ENCODE results near the gene FAM53B.

The FAM53B gene

DNA sequence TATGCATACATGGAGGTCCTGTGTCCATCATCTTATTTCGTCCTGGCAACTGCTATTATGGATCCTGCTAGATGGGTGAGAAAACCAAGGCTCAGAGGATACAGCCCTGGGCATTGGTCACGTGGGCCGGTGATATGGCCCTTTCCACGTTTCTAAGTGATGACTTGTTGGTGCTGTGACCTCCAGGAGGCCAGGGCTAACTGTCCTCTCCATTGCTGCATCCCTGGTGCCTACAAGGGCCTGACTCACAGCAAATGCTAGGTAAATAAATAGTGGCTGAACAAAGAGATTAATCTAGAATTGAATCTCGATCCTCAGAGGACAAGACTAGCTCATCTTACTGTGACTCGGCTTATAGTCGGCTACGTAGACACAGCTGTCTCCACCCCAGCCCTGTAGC, 78.6 kb downstream of the FAM53B start:
- DNase-seq: no peak
- Histone ChIP-seq H3K9me3 (ENCODE audit: control insufficient read depth, low read length) (no peaks in the 10 kb centered on the region), H3K27me3 (replicated peaks; ENCODE audit: control insufficient read depth, insufficient read depth, low read length, poor library complexity, severe bottlenecking) (no peaks in the 10 kb centered on the region), H3K4me1 (ENCODE audit: control insufficient read depth, insufficient read depth, low read length, poor library complexity, severe bottlenecking) (peaks cover 41% of the 10 kb centered on the region), H3K27ac (ENCODE audit: insufficient read depth, low read length, poor library complexity, severe bottlenecking) (no peak overlapping the region), H3K4me3 (ENCODE audit: insufficient read depth, low read depth, low read length, poor library complexity, severe bottlenecking) (no peak overlapping the region), H3K36me3 (ENCODE audit: control insufficient read depth, insufficient read depth, low read length) (peaks cover 16% of the 10 kb centered on the region)

DNA sequence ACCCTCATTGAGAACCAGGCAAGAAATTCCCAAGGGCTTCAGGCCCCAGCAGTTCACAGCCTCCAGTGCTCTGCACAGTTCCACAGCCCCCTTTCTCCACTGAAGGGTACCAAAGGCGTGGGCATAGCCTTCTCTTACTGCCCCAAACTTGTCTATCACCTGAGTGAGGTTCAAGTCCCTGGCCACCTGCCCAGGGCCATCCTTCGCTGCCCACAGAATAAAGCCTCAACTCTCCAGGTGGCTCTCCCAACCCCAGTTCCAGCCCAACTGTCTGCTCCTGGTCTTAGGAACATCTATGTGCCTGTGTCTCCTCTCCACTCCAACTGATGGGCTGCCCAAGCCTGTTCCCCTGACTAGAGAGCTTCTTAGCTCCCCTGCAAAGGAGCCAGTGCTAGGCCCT, 79.1 kb downstream of the FAM53B start:
- Histone ChIP-seq H3K4me1 (ENCODE audit: control insufficient read depth, insufficient read depth, low read length, poor library complexity, severe bottlenecking) (peaks cover 41% of the 10 kb centered on the region), H3K27ac (ENCODE audit: insufficient read depth, low read length, poor library complexity, severe bottlenecking) (no peak overlapping the region), H3K27me3 (replicated peaks; ENCODE audit: control insufficient read depth, insufficient read depth, low read length, poor library complexity, severe bottlenecking) (no peaks in the 10 kb centered on the region), H3K4me3 (ENCODE audit: insufficient read depth, low read depth, low read length, poor library complexity, severe bottlenecking) (no peak overlapping the region), H3K36me3 (ENCODE audit: control insufficient read depth, insufficient read depth, low read length) (peaks cover 16% of the 10 kb centered on the region), H3K9me3 (ENCODE audit: control insufficient read depth, low read length) (no peaks in the 10 kb centered on the region)
- no peak for DNase-seq

DNA sequence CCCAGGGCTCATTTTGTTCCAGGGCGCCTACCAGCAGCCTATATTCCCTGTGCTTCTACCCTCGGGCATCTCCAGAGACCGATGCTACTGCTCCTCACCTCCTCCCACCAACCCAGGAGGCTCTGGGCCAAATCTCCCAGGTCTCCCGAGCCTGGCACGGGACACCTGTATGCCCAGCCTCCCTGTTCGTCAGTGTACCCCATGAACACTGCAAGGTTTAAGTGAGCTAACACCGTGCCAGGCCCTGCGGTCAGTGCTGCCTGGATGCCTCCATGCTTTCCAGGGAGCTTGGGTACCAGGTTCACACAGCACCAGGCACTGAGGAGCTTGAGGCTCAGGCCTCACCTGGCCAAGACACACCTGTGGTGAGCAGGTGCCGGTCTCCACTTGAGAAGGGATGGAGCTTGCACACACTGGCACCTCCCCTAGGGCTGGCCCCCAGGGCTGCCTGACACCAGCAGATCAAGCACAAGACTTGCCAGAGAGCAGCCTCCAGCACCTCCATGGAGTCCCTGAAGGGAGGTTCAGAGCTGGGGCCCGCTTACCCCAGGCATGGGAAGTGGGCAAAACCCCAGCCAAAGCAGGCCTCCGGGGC, 80.3 kb downstream of the FAM53B start:
- DNase-seq: no peak
- peaks cover 45% of the 10 kb centered on the region for H3K4me1 ChIP-seq (ENCODE audit: control insufficient read depth, insufficient read depth, low read length, poor library complexity, severe bottlenecking)

DNA sequence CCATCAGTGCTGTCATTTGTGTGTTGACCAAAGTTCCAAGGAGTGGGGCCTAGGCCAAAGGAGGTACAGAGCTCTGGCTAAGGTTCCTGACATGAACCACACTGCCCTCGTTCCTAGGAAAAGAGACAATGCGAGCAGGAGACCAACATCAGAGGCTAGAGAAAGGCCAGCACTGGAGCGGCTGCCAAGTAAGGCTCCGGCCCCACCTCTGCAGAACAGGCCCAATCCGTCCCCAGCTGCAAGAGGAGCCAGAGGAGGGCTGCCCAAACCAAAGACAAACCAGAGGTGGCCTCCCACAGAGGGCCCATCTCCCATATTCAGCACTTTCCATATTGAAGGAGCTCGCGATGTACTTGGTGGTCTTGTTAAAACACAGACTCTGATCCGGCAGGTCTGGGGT, 81.0 kb downstream of the FAM53B start:
- Histone ChIP-seq H3K4me1 (ENCODE audit: control insufficient read depth, insufficient read depth, low read length, poor library complexity, severe bottlenecking) (peaks cover 51% of the 10 kb centered on the region), H3K9me3 (ENCODE audit: control insufficient read depth, low read length) (no peaks in the 10 kb centered on the region), H3K4me3 (ENCODE audit: insufficient read depth, low read depth, low read length, poor library complexity, severe bottlenecking) (no peak overlapping the region), H3K36me3 (ENCODE audit: control insufficient read depth, insufficient read depth, low read length) (peaks cover 10% of the 10 kb centered on the region), H3K27ac (ENCODE audit: insufficient read depth, low read length, poor library complexity, severe bottlenecking) (no peak overlapping the region), H3K27me3 (replicated peaks; ENCODE audit: control insufficient read depth, insufficient read depth, low read length, poor library complexity, severe bottlenecking) (no peaks in the 10 kb centered on the region)
- no peak for DNase-seq

More for the DNA sequence above, 80.3 kb downstream of the FAM53B start:
- no peak overlapping the region for H3K4me3 ChIP-seq (ENCODE audit: insufficient read depth, low read depth, low read length, poor library complexity, severe bottlenecking)
- H3K9me3 ChIP-seq (ENCODE audit: control insufficient read depth, low read length): no peaks in the 10 kb centered on the region
- H3K27me3 ChIP-seq (replicated peaks; ENCODE audit: control insufficient read depth, insufficient read depth, low read length, poor library complexity, severe bottlenecking): no peaks in the 10 kb centered on the region
- no peak overlapping the region for H3K27ac ChIP-seq (ENCODE audit: insufficient read depth, low read length, poor library complexity, severe bottlenecking)
- H3K36me3 ChIP-seq (ENCODE audit: control insufficient read depth, insufficient read depth, low read length): peaks cover 13% of the 10 kb centered on the region

DNA sequence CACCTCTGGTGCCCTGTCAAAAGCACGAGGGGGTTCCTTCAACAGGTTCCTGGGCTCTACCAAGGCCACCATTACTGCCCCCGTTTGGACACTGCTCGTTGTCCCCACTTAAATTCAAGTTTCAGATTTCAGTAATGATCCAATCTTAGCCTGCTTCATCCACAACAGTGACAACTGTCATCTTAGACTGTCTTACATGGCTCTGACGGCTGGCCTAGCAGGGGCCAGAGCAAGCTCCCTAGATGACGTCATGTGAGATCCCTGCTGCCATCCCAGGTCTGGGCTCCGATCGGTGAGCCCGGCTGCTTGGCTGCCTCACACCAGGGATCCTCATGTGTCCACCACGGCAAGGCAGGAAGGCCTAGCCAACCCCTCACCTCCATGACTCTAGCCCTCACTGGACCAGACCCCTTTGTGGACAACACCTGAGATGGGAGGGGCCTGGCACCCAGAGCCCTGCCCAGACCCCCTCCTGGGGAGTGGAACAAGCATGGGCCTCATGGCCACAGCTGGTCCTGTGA, 82.5 kb downstream of the FAM53B start:
- Histone ChIP-seq H3K4me3 (ENCODE audit: insufficient read depth, low read depth, low read length, poor library complexity, severe bottlenecking) (no peak overlapping the region), H3K27ac (ENCODE audit: insufficient read depth, low read length, poor library complexity, severe bottlenecking) (peak overlapping the region; percentile 26), H3K36me3 (ENCODE audit: control insufficient read depth, insufficient read depth, low read length) (peaks cover 10% of the 10 kb centered on the region), H3K9me3 (ENCODE audit: control insufficient read depth, low read length) (no peaks in the 10 kb centered on the region), H3K27me3 (replicated peaks; ENCODE audit: control insufficient read depth, insufficient read depth, low read length, poor library complexity, severe bottlenecking) (no peaks in the 10 kb centered on the region), H3K4me1 (ENCODE audit: control insufficient read depth, insufficient read depth, low read length, poor library complexity, severe bottlenecking) (peaks cover 54% of the 10 kb centered on the region)
- DNase-seq: no peak

DNA sequence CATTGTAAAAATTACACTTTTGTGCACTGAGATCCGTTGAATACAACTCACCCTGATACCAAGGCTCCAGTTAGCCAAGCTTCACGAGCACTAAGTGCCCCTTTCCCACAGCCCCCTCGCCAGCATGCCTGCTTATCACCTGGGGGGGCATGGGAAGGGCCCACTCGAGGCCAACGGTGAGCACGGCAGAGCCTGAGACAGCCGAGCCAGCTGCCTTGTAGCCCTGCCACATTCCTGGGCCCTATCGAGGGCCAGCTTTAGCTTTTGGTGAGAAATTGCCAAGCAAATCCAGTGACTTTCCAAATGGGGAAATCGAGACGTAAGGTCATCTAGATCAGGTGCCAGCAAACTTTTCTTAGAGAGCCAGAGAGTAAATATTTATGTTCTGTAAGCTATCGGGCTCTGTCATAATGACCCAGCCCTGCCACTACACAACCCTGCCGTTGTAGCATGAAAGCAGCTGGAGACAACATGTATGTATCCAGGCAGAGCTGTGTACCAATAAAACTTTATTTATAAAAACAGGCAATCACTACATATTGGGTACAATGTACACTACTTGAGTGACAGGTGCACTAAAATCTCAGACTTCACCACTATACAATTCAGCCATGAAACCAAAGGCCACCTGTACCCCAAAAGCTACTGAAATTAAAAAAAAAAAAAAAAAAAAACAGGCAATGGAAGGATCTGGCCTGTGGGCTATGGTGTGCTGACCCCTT, 83.6 kb downstream of the FAM53B start:
- Histone ChIP-seq H3K27me3 (replicated peaks; ENCODE audit: control insufficient read depth, insufficient read depth, low read length, poor library complexity, severe bottlenecking) (no peaks in the 10 kb centered on the region), H3K4me1 (ENCODE audit: control insufficient read depth, insufficient read depth, low read length, poor library complexity, severe bottlenecking) (peaks cover 64% of the 10 kb centered on the region), H3K27ac (ENCODE audit: insufficient read depth, low read length, poor library complexity, severe bottlenecking) (peak overlapping the region; percentile 81), H3K9me3 (ENCODE audit: control insufficient read depth, low read length) (no peaks in the 10 kb centered on the region), H3K4me3 (ENCODE audit: insufficient read depth, low read depth, low read length, poor library complexity, severe bottlenecking) (no peak overlapping the region), H3K36me3 (ENCODE audit: control insufficient read depth, insufficient read depth, low read length) (peaks cover 3% of the 10 kb centered on the region)
- no peak for DNase-seq

DNA sequence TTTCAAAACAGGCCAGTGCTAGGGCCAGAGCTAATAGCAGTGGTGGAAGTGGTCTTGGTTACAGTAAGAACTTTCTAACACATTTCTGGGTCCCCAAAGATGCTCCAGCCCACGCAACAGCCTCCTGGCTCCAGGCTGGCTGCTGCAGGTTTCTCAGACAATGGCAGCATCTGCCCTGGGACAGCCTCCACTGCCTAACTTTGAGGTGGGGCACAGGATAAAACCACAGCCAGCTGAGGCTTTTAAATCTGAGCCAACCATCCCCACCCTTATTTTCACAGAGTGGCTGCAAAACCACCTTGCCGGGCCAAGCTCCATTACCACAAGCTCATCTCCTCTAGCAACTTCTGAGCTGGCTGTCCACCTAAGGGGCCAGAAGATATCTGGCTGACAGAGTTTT, 84.8 kb downstream of the FAM53B start:
- Histone ChIP-seq H3K36me3 (ENCODE audit: control insufficient read depth, insufficient read depth, low read length) (no peaks in the 10 kb centered on the region), H3K27ac (ENCODE audit: insufficient read depth, low read length, poor library complexity, severe bottlenecking) (peak overlapping the region; percentile 81), H3K27me3 (replicated peaks; ENCODE audit: control insufficient read depth, insufficient read depth, low read length, poor library complexity, severe bottlenecking) (no peaks in the 10 kb centered on the region), H3K4me1 (ENCODE audit: control insufficient read depth, insufficient read depth, low read length, poor library complexity, severe bottlenecking) (peaks cover 76% of the 10 kb centered on the region), H3K4me3 (ENCODE audit: insufficient read depth, low read depth, low read length, poor library complexity, severe bottlenecking) (no peak overlapping the region), H3K9me3 (ENCODE audit: control insufficient read depth, low read length) (no peaks in the 10 kb centered on the region)
- DNase-seq: no peak

DNA sequence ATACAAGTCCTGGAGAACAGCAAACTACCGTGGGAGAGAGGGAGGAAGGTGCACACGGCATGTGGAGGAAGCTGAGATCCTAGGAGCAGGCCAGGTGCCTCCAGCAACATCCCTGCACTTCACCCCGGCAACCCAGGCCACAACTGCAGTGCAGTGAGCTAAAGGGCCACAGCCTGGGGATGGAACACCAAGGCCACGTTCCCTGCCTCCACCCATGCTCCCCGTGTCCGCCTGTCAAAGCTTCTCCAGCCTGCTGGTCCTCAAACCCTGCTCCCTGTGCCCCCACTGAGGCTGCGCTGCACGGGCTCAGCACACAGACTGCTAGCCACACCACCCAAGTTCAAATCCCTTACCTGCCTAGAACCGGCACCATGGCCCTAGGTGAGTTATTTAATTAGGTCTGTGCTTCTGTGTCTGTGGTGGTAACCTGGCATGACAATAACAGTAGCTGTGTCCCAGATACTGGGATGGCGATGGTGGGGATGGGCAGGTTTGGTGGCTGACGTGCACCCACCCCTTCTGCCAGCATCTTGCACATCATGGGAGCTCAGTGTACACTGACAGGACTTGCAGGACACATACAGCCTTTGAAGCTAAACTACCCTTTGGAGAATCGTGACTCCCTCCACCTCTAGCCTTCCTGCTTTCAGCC, 85.5 kb downstream of the FAM53B start:
- no peak for DNase-seq
- Histone ChIP-seq H3K4me1 (ENCODE audit: control insufficient read depth, insufficient read depth, low read length, poor library complexity, severe bottlenecking) (peaks cover 77% of the 10 kb centered on the region), H3K9me3 (ENCODE audit: control insufficient read depth, low read length) (no peaks in the 10 kb centered on the region), H3K36me3 (ENCODE audit: control insufficient read depth, insufficient read depth, low read length) (no peaks in the 10 kb centered on the region), H3K27ac (ENCODE audit: insufficient read depth, low read length, poor library complexity, severe bottlenecking) (peak overlapping the region; percentile 81), H3K4me3 (ENCODE audit: insufficient read depth, low read depth, low read length, poor library complexity, severe bottlenecking) (no peak overlapping the region), H3K27me3 (replicated peaks; ENCODE audit: control insufficient read depth, insufficient read depth, low read length, poor library complexity, severe bottlenecking) (no peaks in the 10 kb centered on the region)

DNA sequence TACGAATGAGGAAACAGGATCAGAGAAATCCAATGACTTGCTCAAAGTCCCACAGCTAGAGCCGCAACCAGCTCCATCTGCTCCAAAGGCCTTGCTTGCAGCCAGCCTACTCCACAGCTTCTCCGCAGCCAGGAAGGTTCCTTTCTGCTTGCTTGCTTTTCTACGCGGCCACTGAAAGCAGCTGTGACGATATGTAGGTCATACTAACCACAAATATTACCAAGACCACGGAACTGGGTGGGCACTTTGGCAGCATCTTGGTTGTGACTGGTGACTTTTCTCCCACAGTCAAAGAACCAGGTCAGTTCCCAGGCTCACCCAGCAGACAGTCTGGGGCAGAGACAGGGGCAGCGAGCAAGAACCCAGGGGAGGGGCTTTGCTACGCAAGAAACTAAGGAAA, 86.4 kb downstream of the FAM53B start:
- H3K27ac ChIP-seq (ENCODE audit: insufficient read depth, low read length, poor library complexity, severe bottlenecking): peak overlapping the region; percentile 81

DNA sequence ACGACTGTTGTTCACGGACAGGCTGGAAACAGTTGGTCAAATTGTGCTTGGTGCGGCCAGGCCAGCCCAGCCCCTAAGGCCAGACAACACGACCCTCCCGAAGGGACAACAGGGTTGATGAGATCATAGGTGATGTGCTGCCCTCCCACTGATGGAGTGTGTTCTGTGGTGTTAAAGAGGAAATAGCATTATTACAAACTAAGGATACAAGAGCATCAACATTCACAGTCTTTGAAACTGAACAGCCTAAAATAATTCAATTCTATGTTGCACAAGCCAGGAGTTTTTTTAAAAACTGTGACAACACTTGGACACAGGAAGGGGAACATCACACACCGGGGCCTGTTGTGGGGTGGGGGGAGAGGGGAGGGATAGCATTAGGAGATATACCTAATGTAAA, 87.6 kb downstream of the FAM53B start:
- no peaks in the 10 kb centered on the region for H3K27me3 ChIP-seq (replicated peaks; ENCODE audit: control insufficient read depth, insufficient read depth, low read length, poor library complexity, severe bottlenecking)
- H3K36me3 ChIP-seq (ENCODE audit: control insufficient read depth, insufficient read depth, low read length): no peaks in the 10 kb centered on the region
- no peak overlapping the region for H3K4me3 ChIP-seq (ENCODE audit: insufficient read depth, low read depth, low read length, poor library complexity, severe bottlenecking)
- peaks cover 91% of the 10 kb centered on the region for H3K4me1 ChIP-seq (ENCODE audit: control insufficient read depth, insufficient read depth, low read length, poor library complexity, severe bottlenecking)
- H3K9me3 ChIP-seq (ENCODE audit: control insufficient read depth, low read length): no peaks in the 10 kb centered on the region
- H3K27ac ChIP-seq (ENCODE audit: insufficient read depth, low read length, poor library complexity, severe bottlenecking): peak overlapping the region; percentile 24
- DNase-seq: no peak

More for the DNA sequence above, 86.4 kb downstream of the FAM53B start:
- Histone ChIP-seq H3K9me3 (ENCODE audit: control insufficient read depth, low read length) (no peaks in the 10 kb centered on the region), H3K4me3 (ENCODE audit: insufficient read depth, low read depth, low read length, poor library complexity, severe bottlenecking) (peak overlapping the region; percentile 2), H3K4me1 (ENCODE audit: control insufficient read depth, insufficient read depth, low read length, poor library complexity, severe bottlenecking) (peaks cover 84% of the 10 kb centered on the region), H3K27me3 (replicated peaks; ENCODE audit: control insufficient read depth, insufficient read depth, low read length, poor library complexity, severe bottlenecking) (no peaks in the 10 kb centered on the region), H3K36me3 (ENCODE audit: control insufficient read depth, insufficient read depth, low read length) (no peaks in the 10 kb centered on the region)
- peak; percentile 52 to 65 (median 53) for DNase-seq
